B cell (primary cell): Measurements from ENCODE around the gene CLIC6. TPM values are rescaled to one million over a fixed set of nuclear protein-coding genes. Genes with fewer than 3 reads are reported as not detected.

Experiments
- ATAC-seq: fragments of 200-7000 bp; cut with Tn5 transposase; one replicate; pipeline ENCODE4 v1.10.0; 2021; ENCODE audit warnings: low read depth, mild to moderate bottlenecking, moderate number of reproducible peaks, moderate library complexity
- CTCF ChIA-PET: fragments of 350-600 bp; sonication (Branson Sonifier 250); formaldehyde crosslinking; loops from one replicate; lab custom pipeline; 2021; ENCODE audit warnings: antibody characterized with exemption, inconsistent platforms; lab: Charles Lee
- POLR2A ChIA-PET: fragments of 350-600 bp; sonication (Branson Sonifier 250); formaldehyde crosslinking; loops from one replicate; lab custom pipeline; 2021; ENCODE audit warnings: antibody characterized with exemption; lab: Charles Lee
- DNase-seq: peaks from one replicate; pipeline ENCODE4 v3.0.0; 2013
- H2AFZ ChIP-seq: 2 replicates; pipeline ENCODE4 v1.6.1; 2012; ENCODE audit warnings: mild to moderate bottlenecking, low read depth, low read length; ENCODE audit not compliant: insufficient read depth, poor library complexity, severe bottlenecking
- H3K27ac ChIP-seq, 2 donors: 1 replicate in 1 of 2; 2 replicates in 1 of 2; pipeline ENCODE4 v1.5.1; 2012 to 2013; ENCODE audit warnings: low read length in 2 of 2, mild to moderate bottlenecking in 2 of 2, moderate library complexity in 1 of 2
- H3K27me3 ChIP-seq, 4 experiments: fragments of 200-600 bp in 1 of 4; sonication (generic) in 1 of 4; replicated peaks in 1 of 4; 1 replicate in 2 of 4; 2 replicates in 2 of 4; pipeline versions ENCODE4 v1.6.1 to v1.7.0; 2013 to 2016; ENCODE audit warnings: low read length in 3 of 4, mild to moderate bottlenecking in 2 of 4, mixed read lengths in 1 of 4, moderate library complexity in 1 of 4; ENCODE audit not compliant: insufficient read depth in 4 of 4, control insufficient read depth in 3 of 4; ENCODE audit errors: control extremely low read depth in 1 of 4
- H3K36me3 ChIP-seq, 2 experiments: replicated peaks in 1 of 2; 1 replicate in 1 of 2; 2 replicates in 1 of 2; pipeline versions ENCODE4 v1.6.1 to v1.7.1; 2013; ENCODE audit warnings: low read length in 1 of 2; ENCODE audit not compliant: insufficient read depth in 2 of 2, control insufficient read depth in 1 of 2; ENCODE audit errors: control extremely low read depth in 1 of 2, extremely low read depth in 1 of 2
- H3K4me1 ChIP-seq, 2 donors: fragments of 200-600 bp in 1 of 2; sonication (generic) in 1 of 2; 1 replicate in 1 of 2; 2 replicates in 1 of 2; pipeline versions ENCODE4 v1.5.1 to v1.6.1; 2013 to 2017; ENCODE audit warnings: low read length in 2 of 2; ENCODE audit not compliant: control insufficient read depth in 2 of 2, insufficient read depth in 2 of 2
- H3K4me2 ChIP-seq: replicated peaks from 2 replicates; pipeline ENCODE3; 2012; ENCODE audit warnings: mild to moderate bottlenecking, low read depth, low read length; ENCODE audit not compliant: poor library complexity, severe bottlenecking
- H3K4me3 ChIP-seq, 5 experiments: fragments of 200-600 bp in 1 of 5; sonication (generic) in 1 of 5; 1 replicate in 3 of 5; 2 replicates in 2 of 5; pipeline versions ENCODE4 v1.5.1 to v1.7.0; 2011 to 2016; ENCODE audit warnings: low read length in 4 of 5, mild to moderate bottlenecking in 4 of 5, low read depth in 2 of 5, control low read depth in 1 of 5, moderate library complexity in 1 of 5; ENCODE audit not compliant: insufficient read depth in 1 of 5; ENCODE audit errors: control extremely low read depth in 1 of 5, extremely low read depth in 1 of 5
- H3K79me2 ChIP-seq: fragments of 200-600 bp; sonication (generic); one replicate; pipeline ENCODE4 v1.6.0; 2016; ENCODE audit warnings: low read length; ENCODE audit not compliant: control insufficient read depth, insufficient read depth
- H3K9ac ChIP-seq: fragments of 200-600 bp; sonication (generic); 2 replicates; pipeline ENCODE4 v1.6.1; 2017; ENCODE audit warnings: mild to moderate bottlenecking, low read length, moderate library complexity
- H3K9me3 ChIP-seq, 3 donors: one replicate each; pipeline versions ENCODE4 v1.6.1 to v1.7.1; 2013; ENCODE audit warnings: low read length in 2 of 3; ENCODE audit not compliant: control insufficient read depth in 2 of 3, insufficient read depth in 1 of 3; ENCODE audit errors: control extremely low read depth in 1 of 3
- H4K20me1 ChIP-seq: 2 replicates; pipeline ENCODE4 v1.6.0; 2012; ENCODE audit warnings: mild to moderate bottlenecking, low read length; ENCODE audit not compliant: insufficient read depth, control insufficient read depth, poor library complexity, severe bottlenecking
- H3K27ac Mint-ChIP-seq: one replicate; pipeline ENCODE4 v1.8.0; 2021; ENCODE audit warnings: mixed read lengths
- H3K27me3 Mint-ChIP-seq: one replicate; pipeline ENCODE4 v1.8.0; 2021; ENCODE audit warnings: mixed read lengths
- H3K4me1 Mint-ChIP-seq: one replicate; pipeline ENCODE4 v1.8.0; 2021; ENCODE audit warnings: mixed read lengths
- H3K4me3 Mint-ChIP-seq: one replicate; pipeline ENCODE4 v1.8.0; 2021; ENCODE audit warnings: mixed read lengths
- H3K9me3 Mint-ChIP-seq: one replicate; pipeline ENCODE4 v1.8.0; 2022; ENCODE audit warnings: mixed read lengths; ENCODE audit not compliant: insufficient read depth
- EZH2 ChIP-seq: IDR thresholded peaks from 2 replicates; pipeline ENCODE4 v1.6.1; 2012; ENCODE audit warnings: borderline replicate concordance, low read depth, mild to moderate bottlenecking, moderate library complexity, low read length; ENCODE audit not compliant: insufficient read depth, poor library complexity, severe bottlenecking
- WGBS: methylation state at CpG from one replicate; pipeline ENCODE4 v1.1.5; 2013; ENCODE audit warnings: missing lambda C conversion rate; ENCODE audit not compliant: insufficient coverage; 5-methylcytosine and 5-hydroxymethylcytosine counted together
- intact Hi-C: fragments of 100-400 bp; cut with micrococcal nuclease; formaldehyde crosslinking; loops from one replicate; pipeline ENCODE4 v1.10.0; 2022
- polyA plus RNA-seq: library from polyadenylated mRNA; depleted of rRNA; stranded (reverse); fragments of >200 nt; gene quantifications from 2 replicates; pipeline ENCODE4 v1.2.3, GENCODE V29; 2012
- total RNA-seq, 2 donors: library from RNA; stranded (reverse); fragments of 120-200 nt in 1 of 2; gene quantifications; 1 replicate in 1 of 2; 2 replicates in 1 of 2; pipeline versions ENCODE4 v1.2.3 to v1.2.4, GENCODE V29; 2013 to 2022
- TF ChIP-seq, protein P1 (sequence below): fragments of 200-600 bp; IDR thresholded peaks from one replicate; pipeline ENCODE4 v1.8.0; 2022; ENCODE audit warnings: antibody characterized with exemption, mild to moderate bottlenecking

The CLIC6 gene
- total and polyA plus RNA-seq, 2 donors (not counting 1 experiment from before 2014, with no cell fraction given), result 0.01 to 0.07 TPM

DNA sequence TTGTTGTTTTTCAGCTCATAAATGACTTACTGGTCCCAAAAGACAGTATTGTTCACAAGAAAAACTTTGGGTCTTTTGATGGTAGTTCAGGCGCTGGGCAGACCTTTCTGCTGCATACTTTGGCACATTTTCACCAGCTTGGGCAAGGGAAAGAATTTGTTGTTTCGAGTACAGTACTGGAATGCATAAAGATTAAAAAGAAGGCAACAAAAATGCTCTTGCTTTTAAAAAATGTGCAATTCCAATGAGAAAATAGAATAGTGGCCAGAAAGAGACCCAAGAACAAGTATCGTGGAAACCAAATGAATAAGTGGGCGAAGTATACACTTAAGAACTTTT lies 56.0 kb downstream of the CLIC6 start:
- Mint-ChIP-seq H3K4me1 (no peaks in the 10 kb centered on the region), H3K27me3 (peaks cover 20% of the 10 kb centered on the region), H3K9me3 (no peaks in the 10 kb centered on the region), H3K27ac (no peak overlapping the region), H3K4me3 (no peak overlapping the region)
- ATAC-seq (no peak), DNase-seq (no peak)
- Histone ChIP-seq H3K27ac (no peak overlapping the region), H3K4me1 (no peaks in the 10 kb centered on the region), H3K36me3 (no peaks in the 10 kb centered on the region), H2AFZ (no peak overlapping the region), H3K4me2 (no peak overlapping the region), H3K27me3 (peaks cover 0 to 9% (median 3%) of the 10 kb centered on the region in 4 experiments), H3K9me3 (no peaks in the 10 kb centered on the region), H3K79me2 (no peaks in the 10 kb centered on the region), H4K20me1 (no peaks in the 10 kb centered on the region), H3K4me3 (no peak overlapping the region), H3K9ac (no peak overlapping the region)
- 95% methylated on average over 4 of the region's 4 CpGs for WGBS
- ChIA-PET POLR2A (no interaction called here), CTCF (no interaction called here)
- intact Hi-C loops, result no loop called here
- TF ChIP-seq EZH2, result no peak
- TF ChIP-seq, protein P1, sequence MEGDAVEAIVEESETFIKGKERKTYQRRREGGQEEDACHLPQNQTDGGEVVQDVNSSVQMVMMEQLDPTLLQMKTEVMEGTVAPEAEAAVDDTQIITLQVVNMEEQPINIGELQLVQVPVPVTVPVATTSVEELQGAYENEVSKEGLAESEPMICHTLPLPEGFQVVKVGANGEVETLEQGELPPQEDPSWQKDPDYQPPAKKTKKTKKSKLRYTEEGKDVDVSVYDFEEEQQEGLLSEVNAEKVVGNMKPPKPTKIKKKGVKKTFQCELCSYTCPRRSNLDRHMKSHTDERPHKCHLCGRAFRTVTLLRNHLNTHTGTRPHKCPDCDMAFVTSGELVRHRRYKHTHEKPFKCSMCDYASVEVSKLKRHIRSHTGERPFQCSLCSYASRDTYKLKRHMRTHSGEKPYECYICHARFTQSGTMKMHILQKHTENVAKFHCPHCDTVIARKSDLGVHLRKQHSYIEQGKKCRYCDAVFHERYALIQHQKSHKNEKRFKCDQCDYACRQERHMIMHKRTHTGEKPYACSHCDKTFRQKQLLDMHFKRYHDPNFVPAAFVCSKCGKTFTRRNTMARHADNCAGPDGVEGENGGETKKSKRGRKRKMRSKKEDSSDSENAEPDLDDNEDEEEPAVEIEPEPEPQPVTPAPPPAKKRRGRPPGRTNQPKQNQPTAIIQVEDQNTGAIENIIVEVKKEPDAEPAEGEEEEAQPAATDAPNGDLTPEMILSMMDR, result no peak

DNA sequence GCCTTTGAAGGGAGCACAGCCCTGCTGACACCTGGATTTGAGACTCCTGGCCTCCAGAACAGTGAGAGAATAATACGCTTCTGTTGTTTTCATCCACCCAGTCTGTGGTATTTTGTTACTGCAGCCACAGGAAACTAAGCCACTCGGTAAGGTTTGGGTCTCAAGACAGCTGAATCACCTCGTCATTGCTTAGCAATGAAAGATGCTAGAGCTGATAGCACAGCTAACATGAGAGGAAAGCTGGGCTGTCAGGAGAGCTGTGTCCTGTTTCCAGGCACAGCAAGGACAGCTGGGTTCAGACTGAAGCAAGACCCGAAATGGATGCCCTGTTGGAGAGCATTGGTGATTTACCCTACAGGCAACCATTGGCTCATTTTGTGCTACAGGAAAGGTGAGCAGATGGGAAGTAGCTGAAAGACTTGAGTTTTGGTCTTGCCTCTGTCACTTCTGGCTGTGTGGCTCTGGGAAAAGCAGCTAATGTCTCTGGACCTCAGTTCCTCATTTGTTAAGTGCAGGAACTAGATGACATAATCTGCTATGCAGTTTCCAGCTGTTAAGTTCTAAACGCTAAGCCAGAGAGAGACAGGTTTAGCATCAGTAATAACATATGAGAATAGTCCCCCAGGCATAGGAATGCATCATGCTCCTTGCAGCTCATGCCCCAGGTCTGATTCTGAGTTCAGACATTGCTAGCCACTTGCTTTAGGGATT lies 58.0 kb downstream of the CLIC6 start:
- Mint-ChIP-seq H3K27ac (no peak overlapping the region), H3K4me3 (no peak overlapping the region), H3K9me3 (no peaks in the 10 kb centered on the region), H3K4me1 (no peaks in the 10 kb centered on the region), H3K27me3 (peaks cover 20% of the 10 kb centered on the region)
- WGBS, result 39% methylated on average over 5 of the region's 5 CpGs
- DNase-seq, result no peak
- no peak overlapping the region for H3K9ac ChIP-seq
- H3K36me3 ChIP-seq, result no peaks in the 10 kb centered on the region
- no peaks in the 10 kb centered on the region for H3K9me3 ChIP-seq
- POLR2A ChIA-PET, result no interaction called here
- no peaks in the 10 kb centered on the region for H3K79me2 ChIP-seq
- no peaks in the 10 kb centered on the region for H4K20me1 ChIP-seq
- peaks cover 0 to 9% (median 3%) of the 10 kb centered on the region in 4 experiments for H3K27me3 ChIP-seq
- H3K4me1 ChIP-seq, result no peaks in the 10 kb centered on the region
- H3K4me3 ChIP-seq, result no peak overlapping the region
- intact Hi-C loops, result no loop called here
- TF ChIP-seq, protein P1, result no peak
- TF ChIP-seq EZH2, result no peak
- CTCF ChIA-PET, result interaction anchor here (1.1 to 2.0 kb wide), 6 partner anchors 17 to 1114 kb away, joined by 3 to 17 read pairs (median 4); no protein-coding TSS in a partner anchor
- no peak overlapping the region for H2AFZ ChIP-seq
- H3K4me2 ChIP-seq, result no peak overlapping the region
- no peak for ATAC-seq
- H3K27ac ChIP-seq, result no peak overlapping the region
